Stimulated activated CD4-positive, alpha-beta T cell treated with anti-CD3 and anti-CD28 coated beads, Interleukin-1b, Interleukin-23, amount 100 ng/mL, for 48 hours (primary cell): Measurements from ENCODE around the gene CFAP90.

Experiments
- DNase-seq: peaks from one replicate; pipeline ENCODE4 v3.0.0-alpha.2; 2020

Gene CFAP90

GRCh38 chr5:7815892-7816534 is 34.9 kb downstream of the CFAP90 start:
- peak; percentile 60 for DNase-seq

- DNase-seq, result no peak
Measured at GRCh38 chr5:7814816-7815215, 36.1 kb downstream of the CFAP90 start.

GRCh38 chr5:7813576-7813975 is 37.4 kb downstream of the CFAP90 start:
- DNase-seq, result no peak

GRCh38 chr5:7813007-7813406 is 37.9 kb downstream of the CFAP90 start:
- no peak for DNase-seq

- DNase-seq, result no peak
Measured at GRCh38 chr5:7811715-7812114, 39.2 kb downstream of the CFAP90 start.

GRCh38 chr5:7808998-7809397 is 41.9 kb downstream of the CFAP90 start:
- DNase-seq, result no peak

GRCh38 chr5:7805379-7805778 is 45.6 kb downstream of the CFAP90 start:
- no peak for DNase-seq

GRCh38 chr5:7803937-7804336 is 47.0 kb downstream of the CFAP90 start:
- DNase-seq, result no peak

GRCh38 chr5:7802855-7803254 is 48.1 kb downstream of the CFAP90 start:
- no peak for DNase-seq

GRCh38 chr5:7801891-7802614 is 48.9 kb downstream of the CFAP90 start:
- no peak for DNase-seq

GRCh38 chr5:7795306-7795705 is 55.6 kb downstream of the CFAP90 start:
- DNase-seq, result no peak

GRCh38 chr5:7794823-7795222 is 56.1 kb downstream of the CFAP90 start:
- no peak for DNase-seq

GRCh38 chr5:7794311-7794710 is 56.6 kb downstream of the CFAP90 start:
- no peak for DNase-seq

GRCh38 chr5:7793895-7794294 is 57.0 kb downstream of the CFAP90 start:
- no peak for DNase-seq

GRCh38 chr5:7789567-7789966 is 61.4 kb downstream of the CFAP90 start:
- no peak for DNase-seq

GRCh38 chr5:7787770-7788169 is 63.2 kb downstream of the CFAP90 start:
- DNase-seq, result no peak

- no peak for DNase-seq
Measured at GRCh38 chr5:7784683-7785380, 66.1 kb downstream of the CFAP90 start.

GRCh38 chr5:7781899-7782298 is 69.0 kb downstream of the CFAP90 start:
- no peak for DNase-seq
